Measurements from ENCODE around the gene ATF6.

GRCh38 chr1:161956930-161957329 lies 190.8 kb downstream of the ATF6 start:
- TF ChIP-seq CTCF (IDR thresholded peaks at IDR 0.05; ENCODE audit: low read depth, low read length, poor library complexity, severe bottlenecking) (no peak), EZH2phosphoT487 (IDR thresholded peaks at IDR 0.05; ENCODE audit: borderline replicate concordance, low read length) (no peak)

Measured in DOHH2 (cell line).